Hepatocyte (in vitro differentiated cells): Measurements from ENCODE around the gene PLEKHA7.

Experiments
- CTCF ChIP-seq: fragments of 200-600 bp; sonication (generic); IDR thresholded peaks from 2 replicates; pipeline ENCODE4 v1.5.1; 2016; ENCODE audit warnings: antibody characterized with exemption, mild to moderate bottlenecking; ENCODE audit not compliant: poor library complexity
- EZH2 ChIP-seq: fragments of 200-600 bp; sonication (generic); IDR thresholded peaks from 2 replicates; pipeline ENCODE4 v1.6.1; 2016; ENCODE audit warnings: antibody characterized with exemption, mild to moderate bottlenecking, borderline replicate concordance

GRCh38 chr11:16928044-16928443, 86.2 kb downstream of the PLEKHA7 start:
- TF ChIP-seq EZH2, result no peak
- no peak for TF ChIP-seq CTCF
